Activated naive CD4-positive, alpha-beta T cell treated with anti-CD3 and anti-CD28 coated beads, Interleukin-2, amount 50 U/mL, for 16 hours (primary cell): Measurements from ENCODE around the gene C1orf159.
A peak's percentile ranks its signal among the peaks of the same experiment; 100 is the strongest.
"Not testable (repeated sequence)": the region's sequence is repeated elsewhere in the genome, so short reads cannot be mapped to it uniquely, and the experiment has no call there.

ENCODE experiments used
- DNase-seq: peaks from one replicate; pipeline ENCODE4 v3.0.0-alpha.2; 2020

C1orf159 gene

DNA sequence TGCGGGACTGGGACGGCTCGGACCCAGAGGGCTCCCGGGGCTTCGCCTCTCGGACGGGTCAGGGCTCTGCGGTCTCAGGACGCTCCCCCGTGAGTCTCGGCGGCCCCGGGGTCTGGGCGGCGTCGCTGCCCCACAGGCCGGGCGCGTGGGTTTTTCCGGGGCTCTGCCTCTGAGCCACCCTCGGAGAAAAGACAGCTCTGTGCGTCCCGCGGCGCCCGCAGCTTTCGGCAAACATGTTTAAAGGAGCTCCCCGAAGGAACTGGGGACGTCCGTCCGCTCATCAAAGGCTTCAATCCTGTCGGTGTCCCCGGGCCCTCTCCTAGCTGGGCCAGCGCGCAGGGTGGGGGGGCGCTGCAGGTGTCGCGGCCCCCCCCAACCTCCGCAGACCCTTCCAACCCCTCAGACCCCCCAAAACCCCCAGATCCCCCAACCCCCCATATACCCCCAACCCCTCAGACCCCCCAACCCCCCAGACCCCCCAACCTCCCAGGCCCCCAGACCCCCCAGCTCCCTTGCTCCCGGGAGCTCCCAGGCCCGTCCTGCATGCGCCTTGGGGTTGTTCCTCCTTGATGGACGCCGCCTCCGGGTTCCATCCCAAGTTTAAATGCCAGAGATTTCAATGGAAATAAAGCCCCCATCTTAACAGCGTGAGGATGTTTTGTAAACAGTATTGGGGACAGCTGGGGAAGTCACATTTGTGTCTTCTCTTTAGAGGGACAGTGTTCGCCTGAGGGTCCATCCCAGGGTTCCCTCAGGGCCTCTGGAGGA lies 996 bp upstream of the C1orf159 start:
- DNase-seq: peak; percentile 43

DNA sequence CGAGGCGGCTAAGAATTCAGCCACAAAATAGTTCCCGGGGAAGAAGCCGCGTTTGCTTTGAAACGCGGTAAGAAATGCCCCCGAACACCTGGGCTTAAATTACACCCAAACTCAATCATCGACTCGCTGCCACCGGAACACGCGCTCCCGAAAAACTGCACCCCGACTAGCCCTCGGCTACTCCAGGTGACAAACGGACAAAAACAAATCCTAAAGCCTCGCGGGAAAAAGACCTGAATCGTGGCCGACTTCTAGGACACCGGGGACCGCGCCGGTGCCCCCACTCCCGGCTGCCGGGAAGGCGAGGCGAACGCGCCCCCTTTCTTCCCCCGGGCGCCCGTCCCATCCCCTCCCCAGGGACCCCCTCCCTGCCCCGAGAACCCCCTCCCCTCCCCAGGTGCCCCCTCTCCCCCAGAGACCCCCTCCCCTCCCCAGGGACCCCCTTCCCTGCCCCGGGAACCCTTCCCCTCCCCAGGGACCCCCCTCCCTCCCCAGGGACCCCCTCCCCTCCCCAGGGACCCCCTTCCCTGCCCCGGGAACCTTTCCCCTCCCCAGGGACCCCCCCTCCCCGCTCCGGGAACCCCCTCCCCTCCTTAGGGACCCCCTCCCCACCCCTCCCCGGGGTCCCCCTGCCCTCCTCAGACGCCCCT lies 628 bp downstream of the C1orf159 start:
- no peak for DNase-seq

DNA sequence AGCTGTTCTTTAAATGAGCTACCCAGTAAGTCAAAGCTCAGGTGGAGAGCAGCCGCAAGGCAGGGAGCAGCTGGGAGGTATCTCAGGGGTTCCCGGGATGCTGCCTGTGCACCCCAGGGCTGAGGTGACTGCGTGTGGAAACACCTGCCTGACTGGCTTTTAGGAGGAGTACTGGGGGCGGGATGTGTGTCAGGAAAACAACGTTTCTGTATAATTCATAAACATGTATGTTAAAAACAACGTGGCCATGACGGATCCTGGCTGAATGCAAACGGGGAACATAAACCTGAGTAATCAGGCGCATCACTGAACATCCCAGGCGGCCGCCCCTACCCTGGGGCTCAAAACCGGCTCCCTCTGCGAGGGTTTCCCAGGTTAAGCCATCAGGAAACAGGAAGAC lies 1.5 kb downstream of the C1orf159 start:
- no peak for DNase-seq

DNA sequence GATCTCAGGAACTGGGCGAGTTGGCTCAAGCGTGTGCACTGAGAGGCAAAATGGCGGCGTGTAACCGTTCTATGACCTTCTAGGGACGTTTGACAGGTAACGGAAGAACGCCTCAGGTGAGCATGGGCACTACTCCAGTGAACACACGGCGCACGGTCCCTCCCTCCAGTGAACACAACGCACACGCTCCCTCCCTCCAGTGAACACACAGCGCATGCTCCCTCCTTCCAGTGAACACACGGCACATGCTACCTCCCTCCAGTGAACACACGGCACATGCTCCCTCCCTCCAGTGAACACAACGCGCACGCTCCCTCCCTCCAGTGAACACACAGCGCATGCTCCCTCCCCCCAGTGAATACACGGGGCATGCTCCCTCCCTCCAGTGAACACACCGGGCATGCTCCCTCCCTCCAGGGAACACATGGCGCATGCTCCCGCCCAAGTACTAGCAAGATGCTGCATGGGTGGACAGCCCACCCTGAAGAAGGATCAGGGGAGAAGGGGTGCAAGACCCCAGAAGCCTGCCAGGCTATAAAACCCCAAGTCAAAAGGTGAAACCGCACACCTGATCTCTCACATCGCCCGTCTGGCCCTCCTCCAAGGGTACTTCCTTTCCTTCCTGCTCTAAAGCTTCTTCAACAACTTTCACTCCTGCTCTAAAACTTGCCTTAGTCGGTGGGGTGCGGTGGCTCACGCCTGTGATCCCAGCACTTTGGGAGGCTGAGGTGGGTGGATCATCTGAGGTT lies 3.5 kb downstream of the C1orf159 start:
- no peak for DNase-seq

DNA sequence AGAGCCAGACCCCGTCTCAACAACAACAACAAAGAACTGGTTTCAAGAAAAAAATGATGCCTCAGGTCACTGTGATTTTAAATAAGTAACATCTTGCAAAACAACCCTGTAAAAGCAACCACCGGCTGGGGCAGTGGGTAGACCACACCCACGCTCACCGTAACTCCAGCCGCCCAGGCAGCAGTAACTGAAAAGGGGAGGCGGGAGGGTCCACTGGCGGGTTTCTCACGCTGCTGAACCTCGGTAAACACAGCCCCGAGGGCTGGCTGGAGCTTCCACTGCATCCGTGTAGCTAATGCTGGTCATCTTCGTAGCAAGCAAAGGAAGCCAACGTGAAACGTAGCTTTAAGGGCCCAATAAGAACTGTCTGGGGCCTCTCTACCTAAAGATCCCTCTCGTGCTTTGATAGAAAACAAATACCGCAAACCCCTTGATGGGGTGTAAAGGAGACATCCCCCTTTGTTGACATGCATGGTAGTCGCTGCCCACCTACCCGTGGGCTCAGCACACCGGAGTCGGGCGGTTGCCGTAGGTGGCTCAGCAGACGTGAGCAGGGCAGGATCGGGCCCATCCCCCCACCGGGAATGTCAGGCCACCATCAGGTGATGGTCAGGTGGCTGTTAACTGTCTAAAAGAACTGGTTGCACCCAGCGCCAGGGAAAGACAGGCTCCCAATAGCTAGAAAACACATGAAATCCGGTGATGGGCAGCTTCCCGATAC lies 4.2 kb downstream of the C1orf159 start:
- DNase-seq: no peak

DNA sequence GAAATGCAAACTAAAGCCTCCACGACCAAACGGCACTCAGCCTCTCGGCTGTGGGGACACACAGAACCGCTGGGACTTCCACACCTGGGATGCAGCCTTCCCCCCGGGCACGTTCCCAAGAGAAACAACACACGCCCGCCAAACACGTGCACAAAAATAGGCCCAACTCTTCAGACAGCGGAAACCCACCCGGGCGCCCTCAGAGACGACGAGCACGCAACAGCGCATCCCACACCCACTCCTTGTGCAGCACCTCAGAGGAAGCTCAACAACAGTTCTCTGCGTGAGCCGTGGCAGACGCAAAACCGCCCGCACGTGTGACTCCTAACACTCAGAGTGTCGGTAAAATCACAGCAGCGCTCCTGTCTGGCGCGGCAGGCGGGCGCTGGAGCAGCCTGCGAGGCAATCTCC lies 5.3 kb downstream of the C1orf159 start:
- no peak for DNase-seq

DNA sequence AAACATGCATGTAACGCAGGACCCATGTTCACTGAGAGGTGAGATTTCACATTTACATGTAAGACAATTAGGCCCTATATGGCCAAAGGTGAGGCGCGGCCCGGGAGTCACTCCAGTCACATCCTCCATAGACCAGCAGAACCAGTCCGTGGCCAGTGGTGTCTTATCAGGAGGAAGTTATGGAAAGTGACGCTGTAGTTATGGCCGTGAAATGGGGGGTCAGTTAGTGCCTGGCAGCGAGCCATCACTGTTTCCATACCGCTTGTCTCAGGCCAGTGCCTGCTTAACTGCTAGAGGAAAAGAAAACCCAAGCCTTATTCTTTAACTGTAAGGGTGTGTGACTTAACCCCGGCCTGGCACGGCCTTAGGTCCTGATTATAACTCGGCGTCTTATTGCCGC lies 6.1 kb downstream of the C1orf159 start:
- DNase-seq: no peak

DNA sequence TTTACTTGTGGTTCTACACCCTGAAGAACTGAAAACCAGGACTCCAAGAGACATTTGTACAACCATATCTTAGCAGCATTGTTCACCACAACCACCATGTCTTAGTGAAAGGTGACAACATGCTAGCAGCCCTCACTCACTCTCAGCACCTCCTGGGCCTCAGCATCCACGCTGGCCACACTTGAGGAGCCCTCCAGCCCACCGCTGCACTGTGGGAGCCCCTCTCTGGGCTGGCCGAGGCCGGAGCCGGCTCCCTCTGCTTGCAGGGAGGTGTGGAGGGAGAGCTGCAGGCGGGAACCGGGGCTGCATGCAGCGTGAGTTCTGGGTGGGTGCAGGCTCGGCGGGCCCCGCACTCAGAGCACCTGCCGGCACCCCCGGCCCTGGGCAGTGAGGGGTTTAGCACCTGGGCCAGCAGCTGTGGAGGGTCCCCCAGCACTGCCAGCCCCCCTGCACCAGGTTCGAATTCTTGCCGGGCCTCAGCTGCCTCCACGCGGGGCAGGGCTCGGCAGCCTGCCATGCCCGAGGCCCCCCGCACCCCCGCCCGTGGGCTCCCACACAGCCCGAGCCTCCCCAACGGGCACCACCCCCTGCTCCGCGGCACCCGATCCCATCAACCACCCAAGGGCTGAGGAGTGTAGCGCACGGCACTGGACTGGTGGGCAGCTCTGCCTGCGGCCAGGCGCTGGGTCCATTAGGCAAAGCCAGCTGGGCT lies 9.2 kb downstream of the C1orf159 start:
- no peak for DNase-seq

DNA sequence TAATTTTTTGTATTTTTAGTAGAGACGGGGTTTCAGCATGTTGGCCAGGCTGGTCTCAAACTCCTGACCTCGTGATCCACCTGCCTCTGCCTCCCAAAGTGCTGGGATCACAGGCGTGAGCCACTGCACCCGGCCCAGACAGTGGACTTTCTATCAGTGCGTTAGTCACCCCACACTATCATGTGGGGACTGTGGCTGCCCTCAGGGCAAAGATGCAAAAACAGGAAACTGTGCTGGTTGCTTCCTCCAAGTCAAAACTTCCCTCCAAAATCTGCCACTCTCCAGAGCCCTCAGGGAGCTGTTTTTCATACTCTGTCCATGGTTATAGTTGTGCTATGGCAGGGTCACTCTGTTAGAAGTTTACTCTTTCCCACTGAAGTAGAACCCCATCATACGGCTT lies 11.7 kb downstream of the C1orf159 start:
- not testable (repeated sequence) for DNase-seq

DNA sequence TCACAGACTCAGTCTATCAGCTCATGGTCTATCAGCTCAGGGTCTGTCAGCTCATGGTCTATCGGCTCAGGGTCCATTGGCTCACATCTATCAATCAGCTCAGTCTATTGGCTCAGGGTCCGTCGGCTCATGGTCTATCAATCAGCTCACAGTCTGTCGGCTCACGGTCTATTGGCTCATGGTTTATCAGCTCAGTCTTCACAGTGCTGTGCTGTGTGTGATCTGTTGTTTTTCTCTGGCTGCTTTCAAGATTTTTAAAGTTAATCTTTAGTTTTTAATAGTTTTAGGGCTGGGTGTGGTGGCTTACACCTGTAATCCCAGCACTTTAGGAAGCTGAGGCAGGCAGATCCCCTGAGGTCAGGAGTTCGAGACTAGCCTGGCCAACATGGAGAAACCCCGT lies 14.4 kb downstream of the C1orf159 start:
- DNase-seq: no peak

DNA sequence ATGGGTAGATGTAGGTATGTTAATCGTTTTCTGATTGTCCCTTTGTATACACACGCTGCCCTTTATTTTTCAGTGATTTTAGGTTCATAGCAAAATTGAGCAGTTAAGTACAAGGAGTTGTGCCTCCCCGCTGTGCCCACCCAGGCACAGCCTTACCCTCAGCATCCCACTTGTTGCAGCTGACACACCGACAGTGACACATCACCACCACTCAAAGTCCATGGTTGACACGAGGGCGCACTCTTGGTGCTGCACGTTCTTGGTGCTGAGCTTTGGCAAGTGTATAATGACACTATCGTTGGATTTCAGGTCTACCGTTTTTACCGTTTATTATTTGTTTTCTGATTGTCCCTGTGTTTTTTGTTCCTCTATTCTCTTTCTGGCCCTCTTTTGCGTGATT lies 15.6 kb downstream of the C1orf159 start:
- DNase-seq: no peak

DNA sequence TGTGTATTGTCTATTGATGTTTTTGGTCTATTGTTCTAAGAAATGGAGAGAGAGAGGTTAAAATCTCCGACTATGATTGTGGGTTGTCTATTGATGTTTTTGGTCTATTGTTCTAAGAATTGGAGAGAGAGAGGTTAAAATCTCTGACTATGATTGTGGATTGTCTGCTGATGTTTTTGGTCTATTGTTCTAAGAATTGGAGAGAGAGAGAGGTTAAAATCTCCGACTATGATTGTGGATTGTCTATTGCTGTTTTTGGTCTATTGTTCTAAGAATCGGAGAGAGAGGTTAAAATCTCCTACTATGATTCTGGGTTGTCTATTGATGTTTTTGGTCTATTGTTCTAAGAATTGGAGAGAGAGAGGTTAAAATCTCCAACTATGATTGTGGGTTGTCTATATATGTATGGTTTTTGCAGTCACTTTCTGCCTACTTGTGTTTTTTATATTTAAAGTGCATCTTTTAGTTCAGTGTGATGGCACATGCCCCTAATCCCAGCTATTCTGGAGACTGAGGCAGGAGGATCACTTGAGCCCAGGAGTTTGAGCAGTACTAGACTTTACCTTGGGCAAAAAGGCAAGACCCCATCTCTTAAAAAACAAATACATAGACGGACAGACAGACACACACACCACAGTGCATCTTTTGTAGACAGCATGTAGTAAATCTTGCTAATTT lies 16.2 kb downstream of the C1orf159 start:
- DNase-seq: no peak

DNA sequence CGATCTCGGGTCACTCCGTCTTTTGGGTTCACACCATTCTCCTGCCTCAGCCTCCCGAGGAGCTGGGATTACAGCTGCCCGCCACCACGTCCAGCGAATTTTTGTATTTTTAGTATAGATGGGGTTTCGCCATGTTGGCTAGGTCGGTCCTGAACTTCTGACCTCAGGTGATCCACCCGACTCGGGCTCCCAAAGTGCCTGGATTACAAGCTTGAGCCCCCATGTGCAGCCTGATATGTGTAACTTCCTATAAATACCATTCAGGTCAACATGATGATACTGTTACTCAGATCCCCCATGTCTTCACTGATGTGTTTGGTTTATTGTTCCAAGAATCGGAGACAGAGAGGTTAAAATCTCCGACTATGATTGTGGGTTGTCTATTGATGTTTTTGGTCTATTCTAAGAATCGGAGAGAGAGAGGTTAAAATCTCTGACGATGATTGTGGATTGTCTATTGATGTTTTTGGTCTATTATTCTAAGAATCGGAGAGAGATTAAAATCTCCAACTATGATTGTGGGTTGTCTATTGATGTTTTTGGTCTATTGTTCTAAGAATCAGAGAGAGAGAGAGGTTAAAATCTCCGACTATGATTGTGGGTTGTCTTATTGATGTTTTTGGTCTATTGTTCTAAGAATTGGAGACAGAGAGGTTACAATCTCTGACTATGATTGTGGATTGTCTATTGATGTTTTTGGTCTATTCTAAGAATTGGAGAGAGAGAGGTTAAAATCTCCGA lies 17.0 kb downstream of the C1orf159 start:
- DNase-seq: no peak

DNA sequence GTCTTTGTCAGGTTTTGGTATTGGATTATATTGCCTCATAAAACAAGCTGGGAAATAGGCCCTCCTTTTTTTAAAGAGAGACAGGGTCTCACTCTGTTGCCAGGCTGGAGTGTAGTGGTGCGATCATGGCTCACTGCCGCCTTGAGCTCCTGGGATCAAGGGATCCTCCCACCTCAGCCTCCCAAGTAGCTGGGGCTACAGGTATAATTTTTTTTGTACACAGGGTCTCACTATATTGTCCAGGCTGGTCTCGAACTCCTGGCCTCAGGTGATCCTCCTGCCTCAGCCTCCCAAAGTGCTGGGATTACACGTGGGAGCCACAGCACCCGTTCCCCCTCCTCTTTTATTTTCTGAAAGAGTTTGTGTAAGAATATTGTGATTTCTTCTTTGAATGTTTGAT lies 19.8 kb downstream of the C1orf159 start:
- DNase-seq: not testable (repeated sequence)

DNA sequence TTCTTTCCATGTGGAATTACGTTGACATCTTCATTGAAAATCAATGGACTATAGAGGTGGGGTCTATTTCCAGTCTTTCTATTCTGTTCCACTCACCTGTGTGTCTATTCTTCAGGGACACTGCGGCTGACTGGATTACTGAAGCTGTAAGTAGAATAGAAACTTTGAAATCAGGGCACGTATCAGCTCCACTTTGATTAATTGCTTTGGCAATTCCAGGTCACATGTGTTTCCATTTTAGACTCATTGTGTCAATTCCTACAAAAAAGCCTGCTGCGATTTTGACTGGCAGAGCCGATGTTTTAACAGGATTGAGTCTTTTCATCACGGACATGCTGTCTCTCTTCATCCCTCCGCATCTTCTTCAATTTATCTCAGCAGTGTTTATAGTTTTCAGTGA lies 20.9 kb downstream of the C1orf159 start:
- no peak for DNase-seq

DNA sequence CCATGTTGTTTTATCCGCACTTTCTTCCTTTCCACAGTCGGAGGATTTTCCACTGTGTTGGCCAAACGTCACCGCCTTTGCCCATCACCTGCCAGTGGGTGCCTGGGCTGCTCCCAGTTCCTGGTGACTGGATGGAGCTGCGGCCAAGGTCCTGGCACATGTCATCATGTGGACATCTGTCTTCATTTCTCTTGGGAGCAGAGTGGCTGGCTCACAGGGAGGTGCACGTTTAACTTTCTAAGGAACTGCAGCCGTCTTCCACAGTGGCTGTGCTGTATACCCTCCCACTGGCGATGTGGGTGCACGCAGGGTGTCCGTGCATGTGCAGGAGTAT lies 22.3 kb downstream of the C1orf159 start:
- no peak for DNase-seq

DNA sequence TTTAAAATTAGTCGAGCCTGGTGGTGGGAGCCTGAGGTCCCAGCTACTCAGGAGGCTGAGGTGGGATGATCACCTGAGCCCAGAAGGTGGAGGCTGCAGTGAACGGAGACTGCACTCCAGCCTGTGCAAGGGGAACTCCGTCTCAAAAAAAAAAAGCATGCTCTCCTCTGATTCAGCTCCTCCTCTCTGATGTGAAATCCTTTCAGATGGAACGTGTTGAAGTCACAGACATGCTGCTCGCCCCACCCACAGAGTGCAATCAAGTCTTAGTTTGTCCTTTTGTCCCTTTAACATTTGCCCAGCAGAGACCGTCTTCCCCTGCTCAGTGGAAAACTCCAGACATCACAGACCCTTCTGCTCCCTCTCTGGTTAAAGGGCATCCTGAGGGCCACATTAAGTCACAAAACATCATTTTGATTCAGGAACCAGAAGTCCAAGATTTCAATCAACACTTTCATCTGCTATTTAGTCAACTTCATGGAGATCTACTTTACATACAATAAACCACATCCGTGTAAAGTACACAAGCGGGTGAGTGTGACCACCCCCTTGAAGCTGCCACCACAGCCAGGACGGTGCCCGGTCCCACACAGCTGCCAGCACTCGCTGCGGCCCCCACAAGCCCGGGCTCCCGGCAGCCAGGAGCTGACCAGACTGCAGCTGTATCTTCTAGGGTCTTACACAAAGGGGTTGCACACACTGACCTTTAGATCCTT lies 22.8 kb downstream of the C1orf159 start:
- DNase-seq: no peak

DNA sequence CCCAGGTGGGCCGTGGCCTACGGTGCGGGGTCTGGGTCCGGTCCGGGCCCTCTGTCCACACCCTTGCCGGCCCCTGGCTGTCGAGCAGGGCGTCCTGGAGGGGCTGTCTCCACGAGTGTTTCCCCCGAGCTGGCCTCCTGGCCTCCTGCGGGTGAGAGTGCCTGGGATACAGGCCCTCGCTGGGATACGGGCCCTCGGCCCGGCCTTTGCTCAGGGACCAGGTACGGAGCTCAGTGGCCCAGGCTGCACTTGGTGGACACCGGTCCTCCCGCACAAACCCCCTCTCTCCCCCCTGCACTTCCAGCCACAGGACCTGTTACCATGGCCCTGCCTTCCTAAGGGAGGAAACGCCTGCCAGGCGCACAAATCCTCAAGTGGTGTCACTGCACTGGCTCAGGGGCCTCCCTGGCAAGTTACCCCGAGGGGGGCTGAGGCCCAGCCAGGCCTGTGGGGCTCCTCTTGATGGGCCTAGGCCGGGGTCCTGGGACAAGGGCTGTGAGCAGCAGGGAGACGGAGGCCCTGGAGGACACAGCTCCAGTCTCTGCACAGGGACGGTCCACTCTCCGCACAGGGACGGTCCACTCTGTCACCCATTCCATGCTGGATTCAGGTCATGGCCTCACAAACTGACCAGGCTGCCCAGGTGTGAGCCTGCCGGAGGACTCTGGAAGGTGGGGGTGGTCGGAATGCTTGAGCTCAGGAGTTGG lies 23.6 kb downstream of the C1orf159 start:
- no peak for DNase-seq

DNA sequence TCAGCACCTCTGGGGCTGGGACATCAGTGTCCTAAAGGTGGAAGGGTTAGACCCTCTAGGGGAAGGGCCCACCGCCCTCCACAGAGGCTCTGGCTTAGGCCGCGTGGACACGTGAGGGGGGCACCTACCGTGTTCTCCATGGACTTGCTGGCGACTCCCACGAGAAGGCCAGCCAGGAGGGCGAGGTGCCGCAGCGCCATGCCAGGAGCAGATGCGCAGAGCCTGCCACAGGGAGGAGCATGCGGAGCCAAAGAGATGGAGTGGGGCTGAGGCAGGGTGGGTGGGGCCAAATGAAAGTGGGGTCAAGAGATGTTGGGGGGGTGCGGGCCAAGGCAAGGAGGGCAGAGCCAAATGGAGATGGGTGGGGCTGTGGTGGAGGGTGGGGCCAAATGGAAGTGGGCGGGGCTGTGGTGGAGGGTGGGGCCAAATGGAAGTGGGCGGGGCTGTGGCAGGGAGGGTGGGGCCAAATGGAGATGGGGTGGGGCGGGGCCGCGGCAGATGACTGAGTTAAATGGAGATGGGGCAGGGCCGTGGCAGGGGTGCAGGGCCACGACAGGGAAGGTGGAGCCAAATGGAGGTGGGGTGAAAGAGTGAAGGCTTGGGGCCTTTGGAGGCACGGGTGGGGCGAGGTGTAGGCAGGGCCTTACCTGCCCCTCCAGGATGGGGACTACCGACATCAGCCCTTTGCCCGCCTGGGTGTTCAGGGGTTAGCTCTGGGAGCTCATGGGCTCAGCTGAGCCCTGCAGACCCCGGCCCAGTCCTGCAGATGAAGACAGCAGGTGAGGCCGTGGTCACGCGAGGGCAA lies 24.3 kb downstream of the C1orf159 start:
- DNase-seq: peak; percentile 12
